ENCODE measurements around the gene XPNPEP1.

Gene XPNPEP1

GRCh38 chr10:109922976-109923921 lies at the start of gene XPNPEP1:
Gene XPNPEP1, minus strand, starts transcription at chr10:109923511. Its CDS starts 78 bp downstream, at chr10:109923433.
- H3K4me3 ChIP-seq (ENCODE audit: low read depth, low read length): peak within 1 kb of the TSS; percentile 77

- H3K4me3 ChIP-seq (ENCODE audit: low read depth, low read length): no peak overlapping the region
Observed at GRCh38 chr10:109972372-109973001, 49.2 kb upstream of the XPNPEP1 start.

- no peak overlapping the region for H3K4me3 ChIP-seq (ENCODE audit: low read depth, low read length)
Observed at GRCh38 chr10:109971634-109972033, 48.3 kb upstream of the XPNPEP1 start.

GRCh38 chr10:109969760-109970346 lies 46.5 kb upstream of the XPNPEP1 start:
- no peak overlapping the region for H3K4me3 ChIP-seq (ENCODE audit: low read depth, low read length)

GRCh38 chr10:109968953-109969759 lies 45.8 kb upstream of the XPNPEP1 start:
- H3K4me3 ChIP-seq (ENCODE audit: low read depth, low read length): no peak overlapping the region

GRCh38 chr10:109967739-109968088 lies 44.4 kb upstream of the XPNPEP1 start:
- H3K4me3 ChIP-seq (ENCODE audit: low read depth, low read length): no peak overlapping the region

- H3K4me3 ChIP-seq (ENCODE audit: low read depth, low read length): no peak overlapping the region
Observed at GRCh38 chr10:109966961-109967738, 43.8 kb upstream of the XPNPEP1 start.

- no peak overlapping the region for H3K4me3 ChIP-seq (ENCODE audit: low read depth, low read length)
Observed at GRCh38 chr10:109964318-109964717, 41.0 kb upstream of the XPNPEP1 start.

GRCh38 chr10:109963439-109963838 lies 40.1 kb upstream of the XPNPEP1 start:
- no peak overlapping the region for H3K4me3 ChIP-seq (ENCODE audit: low read depth, low read length)

GRCh38 chr10:109962247-109962646 lies 38.9 kb upstream of the XPNPEP1 start:
- H3K4me3 ChIP-seq (ENCODE audit: low read depth, low read length): no peak overlapping the region

- no peak overlapping the region for H3K4me3 ChIP-seq (ENCODE audit: low read depth, low read length)
Observed at GRCh38 chr10:109961174-109962001, 38.1 kb upstream of the XPNPEP1 start.

GRCh38 chr10:109960682-109961081 lies 37.4 kb upstream of the XPNPEP1 start:
- no peak overlapping the region for H3K4me3 ChIP-seq (ENCODE audit: low read depth, low read length)

- H3K4me3 ChIP-seq (ENCODE audit: low read depth, low read length): no peak overlapping the region
Observed at GRCh38 chr10:109959259-109960145, 36.2 kb upstream of the XPNPEP1 start.

- H3K4me3 ChIP-seq (ENCODE audit: low read depth, low read length): no peak overlapping the region
Observed at GRCh38 chr10:109958059-109958458, 34.7 kb upstream of the XPNPEP1 start.

- no peak overlapping the region for H3K4me3 ChIP-seq (ENCODE audit: low read depth, low read length)
Observed at GRCh38 chr10:109957092-109957797, 33.9 kb upstream of the XPNPEP1 start.

GRCh38 chr10:109956454-109957091 lies 33.3 kb upstream of the XPNPEP1 start:
- no peak overlapping the region for H3K4me3 ChIP-seq (ENCODE audit: low read depth, low read length)

- H3K4me3 ChIP-seq (ENCODE audit: low read depth, low read length): no peak overlapping the region
Observed at GRCh38 chr10:109953766-109954165, 30.5 kb upstream of the XPNPEP1 start.

All from iPS-11a (cell line).